A673 (cell line): ENCODE results near the gene CSNK1G2. TPM values are rescaled to one million over a fixed set of nuclear protein-coding genes. Genes with fewer than 3 reads are reported as not detected.

Experiments used
- BruUV-seq: library from RNA; stranded (reverse); fragments of 400-500 nt; replicated peaks from 2 replicates; lab custom pipeline; 2021; lab: Mats Ljungman, UMichigan
- CTCF ChIA-PET: fragments of 300-600 bp; sonication (Branson Sonifier 250); formaldehyde crosslinking; loops from one replicate; lab custom pipeline; 2022; ENCODE audit warnings: antibody characterized with exemption; lab: Charles Lee
- POLR2A ChIA-PET: fragments of 300-600 bp; sonication (Branson Sonifier 250); formaldehyde crosslinking; loops from one replicate; lab custom pipeline; 2022; ENCODE audit warnings: antibody characterized with exemption; ENCODE audit not compliant: low non-redundant PET; lab: Charles Lee
- DNase-seq: peaks from one replicate; pipeline ENCODE4 v3.0.0-alpha.2; 2015; ENCODE audit warnings: low spot score
- H3K27ac ChIP-seq: fragments of 200-600 bp; sonication (generic); 2 replicates; pipeline ENCODE4 v1.5.1; 2016; ENCODE audit warnings: mixed run types, low read depth, mild to moderate bottlenecking, mixed read lengths, antibody characterized with exemption, low read length; ENCODE audit not compliant: poor library complexity, severe bottlenecking
- H3K27me3 ChIP-seq: fragments of 200-600 bp; sonication (generic); replicated peaks from 2 replicates; pipeline ENCODE4 v1.6.1; 2017; ENCODE audit warnings: mixed run types, low read depth, mild to moderate bottlenecking, mixed read lengths, antibody characterized with exemption, low read length; ENCODE audit not compliant: insufficient read depth, poor library complexity
- H3K36me3 ChIP-seq: fragments of 200-600 bp; sonication (generic); 2 replicates; pipeline ENCODE4 v1.6.1; 2016; ENCODE audit warnings: mixed run types, mild to moderate bottlenecking, mixed read lengths, antibody characterized with exemption, low read length; ENCODE audit not compliant: insufficient read depth, poor library complexity, severe bottlenecking
- H3K4me1 ChIP-seq: fragments of 200-600 bp; sonication (generic); 2 replicates; pipeline ENCODE4 v1.6.1; 2017; ENCODE audit warnings: mixed run types, mild to moderate bottlenecking, mixed read lengths, antibody characterized with exemption, low read length; ENCODE audit not compliant: insufficient read depth, poor library complexity, severe bottlenecking
- H3K4me3 ChIP-seq: fragments of 200-600 bp; sonication (generic); 2 replicates; pipeline ENCODE4 v1.5.1; 2016; ENCODE audit warnings: low read depth, mixed run types, mild to moderate bottlenecking, mixed read lengths, low read length; ENCODE audit not compliant: poor library complexity, severe bottlenecking
- H3K9me3 ChIP-seq: fragments of 200-600 bp; sonication (generic); 2 replicates; pipeline ENCODE4 v1.6.1; 2016; ENCODE audit warnings: mixed run types, low read depth, mild to moderate bottlenecking, mixed read lengths, antibody characterized with exemption, low read length; ENCODE audit not compliant: poor library complexity, severe bottlenecking
- CTCF ChIP-seq: fragments of 300-800, 200-600 bp; sonication (generic); conservative IDR thresholded peaks from 2 replicates; pipeline ENCODE4 v1.5.1; 2017; ENCODE audit warnings: low read depth, mild to moderate bottlenecking, antibody characterized with exemption, low read length, moderate library complexity, mixed read lengths
- EZH2 ChIP-seq: fragments of 200-600 bp; sonication (generic); IDR thresholded peaks from 2 replicates; pipeline ENCODE4 v1.6.1; 2017; ENCODE audit warnings: borderline replicate concordance, low read depth, mild to moderate bottlenecking, mixed read lengths, antibody characterized with exemption, low read length; ENCODE audit not compliant: poor library complexity, severe bottlenecking
- intact Hi-C: fragments of 100-400 bp; cut with micrococcal nuclease; formaldehyde crosslinking; loops from one replicate; pipeline ENCODE4 v1.10.0; 2022; ENCODE audit not compliant: unreplicated experiment
- total RNA-seq: library from RNA; stranded (reverse); gene quantifications from 2 replicates; pipeline ENCODE4 v1.2.3, GENCODE V29; 2021

Gene CSNK1G2
- total RNA-seq, 1 experiment from 2014 or later, result 108 TPM

- intact Hi-C loops, result no loop called here
- Histone ChIP-seq H3K27ac (no peak overlapping the region), H3K36me3 (peaks cover 8% of the 10 kb centered on the region), H3K4me3 (no peak overlapping the region), H3K9me3 (no peaks in the 10 kb centered on the region), H3K27me3 (no peaks in the 10 kb centered on the region), H3K4me1 (peaks cover 16% of the 10 kb centered on the region)
- POLR2A ChIA-PET, result no interaction called here
- peak; percentile 60 for DNase-seq
- TF ChIP-seq EZH2, result no peak
- peak; percentile 73 for TF ChIP-seq CTCF
- no TSS peak for BruUV-seq
- CTCF ChIA-PET, result interaction anchor here (0.5 to 0.8 kb wide), 4 partner anchors 16 to 833 kb away, joined by 3 to 6 read pairs (median 5); no protein-coding TSS in a partner anchor
These were observed 4.9 kb downstream of the CSNK1G2 start for GRCh38 chr19:1945899-1946298.

GRCh38 chr19:1947651-1948209, 6.8 kb downstream of the CSNK1G2 start:
- CTCF ChIA-PET, result no interaction called here
- POLR2A ChIA-PET, result interaction anchor here (0.6 kb wide), 1 partner anchor 63 kb away, joined by 9 read pairs; the partner anchor contains the start of gene ABHD17A
- no peak overlapping the region for H3K4me3 ChIP-seq

DNA sequence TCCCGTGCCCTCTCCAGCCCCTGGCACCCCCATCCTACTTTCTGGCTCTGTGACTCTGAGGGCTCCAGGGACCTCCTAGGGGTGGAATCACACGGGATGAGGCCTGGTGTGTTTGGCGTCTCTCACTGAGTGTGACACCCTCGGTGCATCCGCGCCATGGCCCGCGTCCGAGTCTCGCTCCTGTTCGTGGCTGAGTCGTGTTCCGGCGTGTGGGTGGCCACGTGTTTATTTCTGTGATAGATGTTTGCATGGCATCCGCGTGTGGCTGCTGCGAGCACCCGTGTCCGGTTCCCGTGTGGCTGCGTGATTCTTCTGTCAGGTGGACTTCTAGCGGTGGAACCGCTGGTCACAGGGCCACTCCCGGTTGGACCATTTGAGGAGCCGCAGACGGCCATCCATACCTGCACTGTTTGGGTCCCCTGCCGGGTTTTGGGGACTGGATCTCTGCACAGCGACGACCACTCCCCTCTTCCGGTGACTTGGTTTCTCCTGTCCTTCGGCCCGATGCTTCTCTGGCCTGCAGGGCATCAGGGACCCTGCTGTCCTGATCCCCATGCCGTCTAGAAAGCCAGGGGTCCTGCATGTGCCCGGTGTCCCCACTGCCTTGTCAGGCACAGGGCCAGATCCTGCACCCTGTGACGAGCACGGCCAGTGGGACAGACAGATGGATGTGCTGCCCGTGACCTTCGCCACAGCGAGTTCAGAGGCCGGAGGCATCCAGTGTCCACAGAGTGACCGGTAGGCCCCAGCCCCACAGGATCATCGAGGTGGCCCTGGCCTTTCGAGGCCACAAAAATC, 8.5 kb downstream of the CSNK1G2 start:
- H3K4me3 ChIP-seq, result no peak overlapping the region
- no peaks in the 10 kb centered on the region for H3K9me3 ChIP-seq
- no peak for DNase-seq
- BruUV-seq, result no TSS peak
- ChIA-PET POLR2A (interaction anchor here (0.6 kb wide), 1 partner anchor 214 kb away, joined by 12 read pairs; the partner anchor contains the start of gene DOT1L), CTCF (no interaction called here)
- H3K27me3 ChIP-seq, result no peaks in the 10 kb centered on the region
- H3K27ac ChIP-seq, result no peak overlapping the region
- H3K4me1 ChIP-seq, result peaks cover under 1% of the 10 kb centered on the region
- H3K36me3 ChIP-seq, result peaks cover 8% of the 10 kb centered on the region
- no peak for TF ChIP-seq EZH2
- TF ChIP-seq CTCF, result no peak
- intact Hi-C loops, result no loop called here

More at GRCh38 chr19:1947651-1948209, 6.8 kb downstream of the CSNK1G2 start:
- intact Hi-C loops, result no loop called here
- Histone ChIP-seq H3K9me3 (no peaks in the 10 kb centered on the region), H3K36me3 (peaks cover 8% of the 10 kb centered on the region), H3K27ac (no peak overlapping the region), H3K4me1 (peaks cover 16% of the 10 kb centered on the region), H3K27me3 (no peaks in the 10 kb centered on the region)
- DNase-seq, result no peak
- BruUV-seq, result no TSS peak
- TF ChIP-seq EZH2 (no peak), CTCF (no peak)
